A549 (cell line): Measurements from ENCODE around the gene GPR15LG.

Source experiments
- CHD4 ChIP-seq: fragments of 200-600 bp; sonication (generic); IDR thresholded peaks from 2 replicates; pipeline ENCODE4 v1.6.1; 2016; ENCODE audit warnings: antibody characterized with exemption, mild to moderate bottlenecking, borderline replicate concordance
- CTCF ChIP-seq: fragments of >200 bp; sonication (Bioruptor Twin); formaldehyde crosslinking; IDR thresholded peaks from 3 replicates; pipeline ENCODE4 v1.5.1; 2016
- MAX ChIP-seq: IDR thresholded peaks from 2 replicates; pipeline ENCODE4 v1.6.1; 2012
- MYC ChIP-seq: IDR thresholded peaks from 2 replicates; pipeline ENCODE4 v1.6.1; 2012; ENCODE audit warnings: mild to moderate bottlenecking, inconsistent platforms, low read length, improper control_type of control experiment, borderline replicate concordance
- POLR2A ChIP-seq: IDR thresholded peaks from 2 replicates; pipeline ENCODE4 v1.6.1; 2012; ENCODE audit warnings: mild to moderate bottlenecking, low read length
- REST ChIP-seq: fragments of 200-600 bp; sonication (generic); IDR thresholded peaks from 2 replicates; pipeline ENCODE4 v1.6.1; 2016; ENCODE audit warnings: antibody characterized with exemption, mild to moderate bottlenecking, moderate library complexity
- RFX5 ChIP-seq: fragments of 450-650 bp; IDR thresholded peaks from 2 replicates; pipeline ENCODE4 v1.7.1; 2014; ENCODE audit warnings: antibody characterized with exemption, mild to moderate bottlenecking, moderate library complexity
- TP53 ChIP-seq: fragments of 250-450 bp; sonication (Bioruptor Pico); IDR thresholded peaks from 2 replicates; pipeline ENCODE4 v1.5.0; 2021; ENCODE audit warnings: mild to moderate bottlenecking, moderate library complexity

GRCh38 chr10:84204122-84204521 is 30.5 kb downstream of the GPR15LG start:
- no peak for TF ChIP-seq CTCF
- TF ChIP-seq MYC = no peak
- no peak for TF ChIP-seq REST
- TF ChIP-seq CHD4 = no peak
- no peak for TF ChIP-seq RFX5
- no peak for TF ChIP-seq POLR2A
- TF ChIP-seq MAX = no peak
- TF ChIP-seq TP53 (CRISPR knock-in tag) = no peak
